MG63 (cell line): ENCODE results near the gene NID1. TPM values are rescaled to one million over a fixed set of nuclear protein-coding genes. Genes with fewer than 3 reads are reported as not detected.

Experiments
- DNase-seq: peaks from one replicate; pipeline ENCODE4 v3.0.0-alpha.2; 2020
- H3K27me3 ChIP-seq: fragments of 250-450 bp; sonication (Bioruptor Pico); 2 replicates; pipeline ENCODE4 v1.5.1; 2020; ENCODE audit warnings: mild to moderate bottlenecking, moderate library complexity
- H3K36me3 ChIP-seq: fragments of 250-450 bp; sonication (Bioruptor Pico); 2 replicates; pipeline ENCODE4 v1.5.1; 2020; ENCODE audit warnings: mild to moderate bottlenecking, moderate library complexity
- H3K4me3 ChIP-seq: fragments of 250-450 bp; sonication (Bioruptor Pico); 2 replicates; pipeline ENCODE4 v1.5.1; 2020; ENCODE audit warnings: mild to moderate bottlenecking, moderate library complexity
- H3K9me3 ChIP-seq: fragments of 250-450 bp; sonication (Bioruptor Pico); 2 replicates; pipeline ENCODE4 v1.5.1; 2020; ENCODE audit warnings: mild to moderate bottlenecking, moderate library complexity
- total RNA-seq: library from RNA; depleted of rRNA; stranded (reverse); fragments of >200 nt; shearing (Covaris generic); gene quantifications from 2 replicates; pipeline ENCODE4 v1.2.3, GENCODE V29; 2014; ENCODE audit warnings: low replicate concordance; rRNA removed

NID1 gene
- 10.8 and 14.4 TPM in 2 replicates for total RNA-seq

- Histone ChIP-seq H3K27me3 (no peaks in the 10 kb centered on the region), H3K9me3 (no peaks in the 10 kb centered on the region; the same call in 1 of the 2 replicates), H3K36me3 (no peaks in the 10 kb centered on the region), H3K4me3 (peak within 1 kb of the TSS; percentile 64)
- DNase-seq: peak; percentile 84
Measured at GRCh38 chr1:236064674-236065508, at the start of gene NID1. Gene NID1, minus strand, starts transcription at chr1:236065090. Its CDS starts 11 bp downstream, at chr1:236065079.

DNA sequence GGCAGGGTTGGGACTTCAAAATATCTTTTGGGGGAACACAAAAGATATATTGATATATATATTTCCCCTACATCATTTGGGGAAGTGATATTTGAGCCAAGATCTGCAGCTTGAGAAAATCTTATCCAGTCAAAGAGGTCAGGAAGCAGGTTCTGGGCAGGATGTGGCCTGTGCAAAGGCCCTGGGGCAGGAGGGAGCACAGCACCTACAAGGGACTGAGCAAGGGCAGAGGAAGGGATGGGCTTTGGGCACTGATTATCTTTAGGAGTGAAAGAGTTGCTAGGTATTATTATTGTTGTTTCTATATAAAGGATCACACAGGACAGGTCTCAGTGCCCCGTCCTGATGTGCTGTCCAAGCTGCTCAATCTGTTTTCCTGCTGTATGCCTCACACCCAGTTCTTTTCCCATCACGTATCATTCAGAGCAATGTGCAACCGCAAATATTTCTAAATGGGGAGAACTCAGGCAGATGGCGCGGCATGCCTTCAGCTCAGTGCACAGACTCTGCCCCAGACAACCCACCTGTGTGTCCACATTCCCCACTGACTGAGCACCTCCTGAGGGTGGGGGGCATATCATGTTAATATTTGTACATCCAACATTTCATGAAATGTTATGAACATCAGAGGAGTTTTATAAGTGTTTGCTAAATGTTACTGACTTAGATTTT, 49.3 kb upstream of the NID1 start:
- H3K9me3 ChIP-seq: no peaks in the 10 kb centered on the region
- H3K27me3 ChIP-seq: no peaks in the 10 kb centered on the region
- H3K4me3 ChIP-seq: no peak overlapping the region
- no peak for DNase-seq
- H3K36me3 ChIP-seq: no peaks in the 10 kb centered on the region

GRCh38 chr1:236113324-236114032, 48.6 kb upstream of the NID1 start:
- Histone ChIP-seq H3K27me3 (no peaks in the 10 kb centered on the region), H3K9me3 (no peaks in the 10 kb centered on the region), H3K36me3 (no peaks in the 10 kb centered on the region), H3K4me3 (no peak overlapping the region)
- no peak for DNase-seq

DNA sequence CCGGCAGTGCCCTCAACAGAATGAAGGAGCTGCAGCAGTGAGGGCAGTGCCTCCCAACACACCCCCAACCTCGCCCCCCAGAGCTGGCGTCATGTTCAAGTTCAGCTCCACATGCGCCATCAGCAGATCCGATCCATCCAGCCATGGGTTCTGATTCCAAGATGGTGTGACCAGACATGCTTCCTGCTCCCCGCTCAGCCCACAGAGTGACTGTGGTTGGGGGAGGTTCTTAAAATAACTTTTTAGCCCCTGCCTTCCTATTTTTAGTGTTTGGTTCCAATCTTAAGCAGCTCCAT, 47.4 kb upstream of the NID1 start:
- no peak overlapping the region for H3K4me3 ChIP-seq
- no peaks in the 10 kb centered on the region for H3K9me3 ChIP-seq
- no peak for DNase-seq
- no peaks in the 10 kb centered on the region for H3K36me3 ChIP-seq
- no peaks in the 10 kb centered on the region for H3K27me3 ChIP-seq

GRCh38 chr1:236111527-236112331, 46.8 kb upstream of the NID1 start:
- no peaks in the 10 kb centered on the region for H3K36me3 ChIP-seq
- no peaks in the 10 kb centered on the region for H3K9me3 ChIP-seq
- no peaks in the 10 kb centered on the region for H3K27me3 ChIP-seq
- no peak for DNase-seq
- no peak overlapping the region for H3K4me3 ChIP-seq

- Histone ChIP-seq H3K27me3 (no peaks in the 10 kb centered on the region), H3K36me3 (no peaks in the 10 kb centered on the region), H3K9me3 (no peaks in the 10 kb centered on the region), H3K4me3 (no peak overlapping the region)
- DNase-seq: no peak
Measured at GRCh38 chr1:236110137-236110536, 45.2 kb upstream of the NID1 start.

GRCh38 chr1:236108027-236108648, 43.2 kb upstream of the NID1 start:
- DNase-seq: no peak
- no peaks in the 10 kb centered on the region for H3K27me3 ChIP-seq
- H3K9me3 ChIP-seq: no peaks in the 10 kb centered on the region
- H3K36me3 ChIP-seq: no peaks in the 10 kb centered on the region
- no peak overlapping the region for H3K4me3 ChIP-seq

DNA sequence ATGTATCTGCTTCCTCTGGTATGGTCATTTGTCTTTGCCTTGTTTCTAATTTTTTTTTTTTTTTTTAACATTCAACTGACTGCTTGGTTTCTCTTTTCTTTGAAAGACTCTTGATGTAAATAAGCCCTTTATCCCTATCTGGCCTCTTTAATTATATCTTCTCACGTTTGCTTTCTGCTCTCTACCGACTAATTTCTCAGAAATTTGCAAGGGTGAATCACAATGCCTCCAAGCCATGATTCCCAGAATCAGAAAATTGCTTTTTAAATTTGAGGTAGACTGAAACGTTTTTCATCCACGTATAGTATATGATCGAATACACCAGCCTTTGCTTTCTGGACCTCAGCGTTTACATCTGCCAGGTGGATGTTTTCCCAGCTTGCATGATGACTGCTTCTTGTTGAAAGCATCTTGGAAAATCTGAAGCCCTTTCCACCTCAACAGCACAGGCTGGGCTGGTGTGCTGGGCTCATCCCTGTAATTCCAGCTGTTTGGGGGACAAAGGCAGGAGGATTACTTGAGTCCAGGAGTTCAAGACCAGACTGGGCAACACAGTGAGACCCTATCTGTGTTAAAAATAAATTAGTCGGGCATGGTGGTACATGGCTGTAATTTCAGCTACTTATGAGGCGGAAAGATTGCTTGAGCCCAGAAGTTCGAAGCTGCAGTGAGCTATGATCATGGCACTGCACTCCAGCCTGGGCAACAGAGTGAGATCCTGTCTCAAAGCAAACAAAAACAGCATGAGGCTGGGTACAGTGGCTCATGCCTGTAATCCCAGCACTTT, 42.4 kb upstream of the NID1 start:
- no peaks in the 10 kb centered on the region for H3K9me3 ChIP-seq
- H3K4me3 ChIP-seq: no peak overlapping the region
- no peaks in the 10 kb centered on the region for H3K27me3 ChIP-seq
- DNase-seq: no peak
- no peaks in the 10 kb centered on the region for H3K36me3 ChIP-seq

- Histone ChIP-seq H3K9me3 (no peaks in the 10 kb centered on the region), H3K27me3 (no peaks in the 10 kb centered on the region), H3K4me3 (no peak overlapping the region), H3K36me3 (no peaks in the 10 kb centered on the region)
- DNase-seq: no peak
Measured at GRCh38 chr1:236103646-236104218, 38.8 kb upstream of the NID1 start.

GRCh38 chr1:236103059-236103458, 38.2 kb upstream of the NID1 start:
- H3K9me3 ChIP-seq: peaks cover 2% of the 10 kb centered on the region
- no peaks in the 10 kb centered on the region for H3K27me3 ChIP-seq
- H3K4me3 ChIP-seq: no peak overlapping the region
- no peak for DNase-seq
- no peaks in the 10 kb centered on the region for H3K36me3 ChIP-seq

DNA sequence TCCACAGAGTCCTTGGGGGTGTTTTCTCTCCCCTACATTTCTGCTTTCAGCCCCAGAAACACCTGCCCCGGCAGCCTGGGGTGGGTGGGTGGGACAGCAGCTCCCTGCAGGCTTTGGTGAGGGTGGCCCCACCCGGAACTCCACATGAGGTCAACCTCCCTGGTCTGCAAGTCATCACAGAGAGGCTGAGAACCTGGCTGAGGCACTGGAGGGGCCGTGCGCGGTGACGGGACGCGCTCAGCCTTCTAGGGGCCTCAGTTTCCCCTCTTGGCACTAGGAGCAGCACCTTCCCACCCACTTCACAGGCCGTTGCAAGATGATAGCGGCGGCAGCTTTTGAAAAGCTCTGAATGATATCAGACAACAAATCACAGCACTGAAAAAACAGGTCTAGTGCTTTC, 37.7 kb upstream of the NID1 start:
- Histone ChIP-seq H3K4me3 (no peak overlapping the region), H3K27me3 (no peaks in the 10 kb centered on the region), H3K9me3 (peaks cover 6% of the 10 kb centered on the region), H3K36me3 (no peaks in the 10 kb centered on the region)
- no peak for DNase-seq

DNA sequence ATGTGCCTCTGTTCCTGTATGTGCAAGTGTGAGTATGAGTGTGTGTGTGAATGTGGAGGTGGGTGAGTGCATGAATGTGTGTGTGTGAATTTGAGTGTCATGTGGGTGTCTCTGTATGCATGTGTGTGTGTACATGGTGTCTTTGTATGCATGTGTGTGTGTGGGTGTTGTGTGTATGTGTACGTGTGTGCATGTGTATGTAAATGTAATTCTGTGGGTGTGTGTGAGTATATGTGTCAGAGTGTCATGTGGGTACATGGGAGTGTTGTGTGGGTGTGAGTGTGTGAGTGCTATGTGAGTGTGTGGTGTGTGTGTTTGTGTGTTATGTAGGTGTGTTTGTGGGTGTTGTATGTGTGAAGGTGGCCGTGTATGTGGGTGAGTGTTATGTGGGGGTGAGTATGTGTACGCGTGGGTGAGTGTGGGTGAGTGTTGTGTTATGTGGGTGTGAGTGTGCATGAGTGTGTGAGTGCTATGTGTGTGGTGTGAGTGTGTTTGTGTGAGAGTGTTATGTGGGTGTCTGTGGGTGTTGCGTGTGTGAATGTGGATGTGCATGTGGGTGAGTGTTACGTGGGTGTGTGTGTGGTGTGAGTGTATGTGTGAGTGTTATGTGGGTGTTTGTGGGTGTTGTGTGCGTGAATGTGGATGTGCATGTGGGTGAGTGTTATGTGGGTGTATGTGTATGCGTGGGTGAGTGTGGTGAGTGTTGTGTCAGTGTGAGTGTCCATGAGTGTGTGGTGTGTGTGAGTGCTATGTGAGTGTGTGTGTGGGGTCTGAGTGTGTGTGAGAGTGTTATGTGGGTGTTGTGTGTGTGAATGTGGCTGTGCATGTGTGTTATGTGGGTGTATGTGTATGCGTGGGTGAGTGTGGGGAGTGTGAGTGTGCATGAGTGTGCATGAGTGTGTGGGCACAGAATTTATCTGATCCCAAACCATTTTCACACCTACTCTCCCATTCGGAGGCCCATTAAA, 36.6 kb upstream of the NID1 start:
- Histone ChIP-seq H3K27me3 (no peaks in the 10 kb centered on the region), H3K36me3 (no peaks in the 10 kb centered on the region), H3K9me3 (peaks cover 12% of the 10 kb centered on the region), H3K4me3 (no peak overlapping the region)
- no peak for DNase-seq

DNA sequence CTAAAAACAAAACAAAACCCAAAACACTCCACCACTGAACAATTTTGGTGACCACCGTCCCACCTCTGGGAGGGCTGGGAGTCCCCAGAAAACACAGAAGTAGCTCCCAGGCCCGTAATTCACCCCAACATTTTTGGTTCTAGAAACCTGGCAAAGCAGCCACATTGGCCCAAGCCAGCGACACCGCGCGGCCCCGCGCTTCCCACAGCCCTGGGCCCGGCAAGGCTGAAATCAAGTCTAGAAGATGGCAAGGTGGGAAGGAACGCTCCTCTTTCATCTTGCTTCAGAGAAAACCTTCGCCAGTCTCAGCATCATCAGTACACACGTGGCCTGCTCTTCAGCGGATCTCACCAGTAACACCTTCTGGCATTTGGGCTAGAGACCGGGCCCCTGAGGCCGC, 35.9 kb upstream of the NID1 start:
- DNase-seq: no peak
- peaks cover 20% of the 10 kb centered on the region for H3K9me3 ChIP-seq
- H3K27me3 ChIP-seq: no peaks in the 10 kb centered on the region
- H3K4me3 ChIP-seq: no peak overlapping the region
- H3K36me3 ChIP-seq: no peaks in the 10 kb centered on the region

- H3K27me3 ChIP-seq: no peaks in the 10 kb centered on the region
- peaks cover 24% of the 10 kb centered on the region for H3K9me3 ChIP-seq
- no peak overlapping the region for H3K4me3 ChIP-seq
- DNase-seq: no peak
- H3K36me3 ChIP-seq: no peaks in the 10 kb centered on the region
Measured at GRCh38 chr1:236099355-236099974, 34.6 kb upstream of the NID1 start.
